ENCODE results near the gene GYG2.

Gene GYG2

GRCh38 chrX:2831471-2832228 is 2.9 kb downstream of the GYG2 start:
- in situ Hi-C loops (cut with MboI; ENCODE audit: low pct_unique_long_range_greater_than_20kb, low sequenced_read_pairs, unreplicated experiment), result no loop called here
- TF ChIP-seq CTCF (IDR thresholded peaks at IDR 0.05; ENCODE audit: extremely low read depth, insufficient read depth, missing control alignments), result no peak
- no peak for DNase-seq (ENCODE audit: low spot score)

- in situ Hi-C loops (cut with MboI; ENCODE audit: low pct_unique_long_range_greater_than_20kb, low sequenced_read_pairs, unreplicated experiment), result no loop called here
- no peak for TF ChIP-seq CTCF (IDR thresholded peaks at IDR 0.05; ENCODE audit: extremely low read depth, insufficient read depth, missing control alignments)
- no peak for DNase-seq (ENCODE audit: low spot score)
Measured at GRCh38 chrX:2837961-2838360, 9.2 kb downstream of the GYG2 start.

DNA sequence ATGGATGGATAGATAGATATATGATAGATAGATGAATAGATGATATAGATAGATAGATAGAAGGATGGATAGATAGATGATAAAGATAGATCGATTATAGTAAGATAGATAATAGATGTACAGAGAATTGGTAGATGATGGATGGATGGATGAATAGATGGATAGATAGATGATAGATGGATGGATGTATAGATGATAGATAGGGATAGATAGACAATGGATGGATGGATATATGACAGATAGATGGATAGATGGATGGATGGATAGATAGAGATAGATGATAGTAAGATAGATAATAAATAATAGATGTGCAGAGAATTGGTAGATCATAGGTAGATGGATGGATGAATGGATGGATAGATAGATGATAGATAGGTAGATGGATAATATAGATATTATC is 12.2 kb downstream of the GYG2 start:
- in situ Hi-C loops (cut with MboI; ENCODE audit: low pct_unique_long_range_greater_than_20kb, low sequenced_read_pairs, unreplicated experiment), result no loop called here
- TF ChIP-seq CTCF (IDR thresholded peaks at IDR 0.05; ENCODE audit: extremely low read depth, insufficient read depth, missing control alignments), result no peak

DNA sequence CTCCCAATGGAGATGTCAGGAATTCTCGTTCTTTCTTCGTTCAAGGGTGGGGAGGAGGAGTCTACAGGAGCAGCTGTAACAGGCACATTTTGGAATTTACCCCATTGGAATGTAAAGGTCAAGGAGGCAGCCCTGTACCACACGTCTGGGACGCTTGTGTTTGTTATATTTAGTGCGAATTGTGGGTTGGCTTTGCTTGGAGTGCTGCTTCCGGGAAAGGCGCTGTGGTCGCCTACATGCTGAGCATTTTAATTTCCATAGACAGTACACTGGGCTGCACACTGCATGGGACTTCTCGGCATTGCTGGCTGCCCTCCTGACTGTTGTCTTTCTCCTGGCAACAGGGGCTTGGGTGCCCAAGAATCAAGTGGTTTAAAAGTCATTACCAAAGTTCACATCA is 12.8 kb downstream of the GYG2 start:
- in situ Hi-C loops (cut with MboI; ENCODE audit: low pct_unique_long_range_greater_than_20kb, low sequenced_read_pairs, unreplicated experiment), result no loop called here
- no peak for TF ChIP-seq CTCF (IDR thresholded peaks at IDR 0.05; ENCODE audit: extremely low read depth, insufficient read depth, missing control alignments)
- DNase-seq (ENCODE audit: low spot score), result no peak

More for the DNA sequence above, 12.2 kb downstream of the GYG2 start:
- DNase-seq (ENCODE audit: low spot score), result no peak

- no peak for TF ChIP-seq CTCF (IDR thresholded peaks at IDR 0.05; ENCODE audit: extremely low read depth, insufficient read depth, missing control alignments)
- no peak for DNase-seq (ENCODE audit: low spot score)
- in situ Hi-C loops (cut with MboI; ENCODE audit: low pct_unique_long_range_greater_than_20kb, low sequenced_read_pairs, unreplicated experiment), result no loop called here
Measured at GRCh38 chrX:2846992-2847391, 18.3 kb downstream of the GYG2 start.

DNA sequence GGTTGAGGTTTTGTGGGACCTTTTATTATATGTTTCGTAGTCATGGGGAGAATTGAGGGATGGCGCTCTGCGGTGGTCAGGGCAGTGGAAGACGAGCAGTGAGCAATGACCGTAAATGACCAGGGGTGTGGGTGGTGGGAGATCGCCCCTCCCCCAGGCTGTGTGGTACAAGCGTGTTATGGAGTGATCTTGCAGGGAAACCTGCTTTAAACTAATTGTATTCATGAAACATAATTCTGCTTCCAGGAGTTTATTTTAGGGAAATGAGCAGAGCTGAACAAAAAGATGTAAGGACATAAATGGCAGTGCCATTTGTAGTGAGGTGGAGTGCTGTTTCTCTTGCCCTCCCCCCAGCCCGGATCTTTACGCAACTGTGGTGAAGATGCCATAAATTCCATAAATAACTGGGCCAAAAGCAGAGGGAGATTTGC is 20.2 kb downstream of the GYG2 start:
- no peak for DNase-seq (ENCODE audit: low spot score)
- in situ Hi-C loops (cut with MboI; ENCODE audit: low pct_unique_long_range_greater_than_20kb, low sequenced_read_pairs, unreplicated experiment), result no loop called here
- no peak for TF ChIP-seq CTCF (IDR thresholded peaks at IDR 0.05; ENCODE audit: extremely low read depth, insufficient read depth, missing control alignments)
